HEK293T (cell line): Measurements from ENCODE around the gene PADI6.

ENCODE experiments used
- CTCF ChIA-PET: fragments of 350-600 bp; formaldehyde crosslinking; extraction: SDS; loops from one replicate; lab custom pipeline; 2021; ENCODE audit warnings: antibody characterized with exemption, inconsistent platforms; lab: Yijun Ruan, JAX
- POLR2A ChIA-PET: fragments of 350-600 bp; formaldehyde crosslinking; extraction: SDS; loops from one replicate; lab custom pipeline; 2020; ENCODE audit warnings: antibody characterized with exemption, inconsistent platforms; lab: Yijun Ruan, JAX
- DNase-seq: peaks from one replicate; pipeline ENCODE4 v3.0.0; 2012; ENCODE audit warnings: mixed read lengths; ENCODE audit errors: extremely low spot score
- ARNT ChIP-seq: fragments of 450-650 bp; IDR thresholded peaks from 2 replicates; pipeline ENCODE4 v1.6.1; 2017; ENCODE audit warnings: mild to moderate bottlenecking
- BHLHE40 ChIP-seq: fragments of 450-650 bp; IDR thresholded peaks from 2 replicates; pipeline ENCODE4 v1.6.1; 2016; ENCODE audit warnings: mild to moderate bottlenecking, moderate library complexity, borderline replicate concordance
- CTBP1 ChIP-seq: fragments of 450-650 bp; IDR thresholded peaks from 2 replicates; pipeline ENCODE4 v1.6.1; 2016; ENCODE audit warnings: borderline replicate concordance
- ELF4 ChIP-seq: fragments of 450-650 bp; IDR thresholded peaks from 2 replicates; pipeline ENCODE4 v1.6.1; 2017; ENCODE audit warnings: antibody characterized with exemption
- FOXA1 ChIP-seq: fragments of 450-650 bp; IDR thresholded peaks from 2 replicates; pipeline ENCODE4 v1.6.1; 2016; ENCODE audit warnings: mild to moderate bottlenecking
- FOXK2 ChIP-seq: fragments of 450-650 bp; IDR thresholded peaks from 2 replicates; pipeline ENCODE4 v1.6.1; 2016; ENCODE audit warnings: mild to moderate bottlenecking
- FOXM1 ChIP-seq: fragments of 450-650 bp; IDR thresholded peaks from 2 replicates; pipeline ENCODE4 v1.6.1; 2017; ENCODE audit warnings: mild to moderate bottlenecking, borderline replicate concordance
- HDGF ChIP-seq: fragments of 450-650 bp; IDR thresholded peaks from 2 replicates; pipeline ENCODE4 v1.6.1; 2017; ENCODE audit warnings: antibody characterized with exemption, borderline replicate concordance
- L3MBTL2 ChIP-seq: fragments of 450-650 bp; conservative IDR thresholded peaks from 2 replicates; pipeline ENCODE4 v1.6.1; 2016; ENCODE audit warnings: mild to moderate bottlenecking
- LEF1 ChIP-seq: fragments of 450-650 bp; IDR thresholded peaks from 2 replicates; pipeline ENCODE4 v1.6.1; 2017; ENCODE audit warnings: mild to moderate bottlenecking, borderline replicate concordance
- NFRKB ChIP-seq: fragments of 450-650 bp; IDR thresholded peaks from 2 replicates; pipeline ENCODE4 v1.6.1; 2016; ENCODE audit warnings: mild to moderate bottlenecking, moderate library complexity
- PKNOX1 ChIP-seq: fragments of 450-650 bp; IDR thresholded peaks from 2 replicates; pipeline ENCODE4 v1.6.1; 2016
- SP1 ChIP-seq: fragments of 450-650 bp; IDR thresholded peaks from 2 replicates; pipeline ENCODE4 v1.6.1; 2017
- SUZ12 ChIP-seq: fragments of 450-650 bp; IDR thresholded peaks from 2 replicates; pipeline ENCODE4 v1.6.1; 2016; ENCODE audit warnings: mild to moderate bottlenecking
- TARDBP ChIP-seq: fragments of 450-650 bp; IDR thresholded peaks from 2 replicates; pipeline ENCODE4 v1.6.1; 2016
- ZNF384 ChIP-seq: fragments of 450-650 bp; IDR thresholded peaks from 2 replicates; pipeline ENCODE4 v1.6.1; 2016

PADI6 gene

DNA sequence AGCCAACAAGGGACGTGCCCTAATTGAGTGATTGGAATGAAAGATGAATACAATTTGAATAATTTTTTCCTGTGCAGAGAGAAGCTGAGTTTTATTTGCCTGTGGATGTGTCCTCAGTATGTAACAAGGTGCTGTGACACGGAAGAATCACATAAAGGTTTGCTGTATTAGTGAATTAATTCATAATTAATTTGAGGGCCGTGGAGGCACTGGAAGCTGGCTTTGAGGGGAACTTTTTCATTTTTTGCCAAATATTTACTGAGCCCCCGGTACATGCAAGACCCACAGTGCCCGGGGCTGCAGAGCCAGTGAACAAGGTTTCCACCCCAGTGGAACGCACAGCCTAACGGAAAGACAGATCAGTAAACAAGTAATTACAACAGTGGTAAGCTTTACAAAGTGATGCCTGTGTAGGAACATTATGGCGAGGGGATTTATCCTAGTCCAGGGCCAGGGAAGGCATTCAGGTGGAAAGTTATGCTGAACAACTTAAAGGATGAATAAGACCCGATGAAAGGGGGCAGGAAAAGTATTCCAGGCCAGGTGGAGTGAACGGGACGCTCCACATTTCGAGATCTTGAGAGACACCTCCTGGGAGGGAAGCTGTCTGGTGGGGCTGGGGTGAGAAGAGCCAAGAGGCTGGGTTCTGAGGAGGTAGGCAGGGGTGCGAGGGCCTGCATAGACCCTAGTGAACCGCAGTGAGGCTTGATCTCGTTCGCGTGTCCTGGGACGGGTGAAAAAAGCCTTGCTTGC is 68.3 kb downstream of the PADI6 start:
- TF ChIP-seq FOXA1 = no peak
- TF ChIP-seq ZNF384 = no peak
- no peak for TF ChIP-seq L3MBTL2
- TF ChIP-seq ARNT = no peak
- no peak for TF ChIP-seq CTBP1
- no peak for TF ChIP-seq BHLHE40
- no peak for TF ChIP-seq PKNOX1
- TF ChIP-seq ELF4 = no peak
- TF ChIP-seq TARDBP = no peak
- TF ChIP-seq SP1 = no peak
- TF ChIP-seq LEF1 = no peak
- TF ChIP-seq NFRKB = no peak
- TF ChIP-seq SUZ12 = no peak
- TF ChIP-seq FOXM1 = no peak
- no peak for TF ChIP-seq FOXK2
- no peak for TF ChIP-seq HDGF
- no peak for DNase-seq
- CTCF ChIA-PET = interaction anchor here (1.2 kb wide), 1 partner anchor 12 kb away, joined by 3 read pairs; no protein-coding TSS in a partner anchor
- POLR2A ChIA-PET = interaction anchor here (0.8 to 1.8 kb wide), 6 partner anchors 11 to 35 kb away, joined by 3 to 10 read pairs (median 4); no protein-coding TSS in a partner anchor

DNA sequence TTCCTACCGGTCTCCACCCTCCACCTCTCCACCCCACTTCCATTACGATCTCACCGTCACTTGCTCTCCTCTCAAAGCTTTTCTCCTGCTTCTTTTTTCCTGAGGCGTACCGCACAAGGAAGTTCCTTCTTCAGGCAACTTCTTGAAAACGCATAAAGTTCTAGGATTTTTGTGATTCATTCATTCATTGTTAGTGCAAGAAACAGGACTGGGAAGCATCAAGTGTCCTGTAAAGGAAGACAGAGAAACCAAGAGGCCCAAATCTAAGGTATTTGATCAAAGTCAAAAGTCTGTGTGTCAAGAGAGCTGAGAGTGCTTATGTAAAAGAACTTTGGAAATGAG is 68.8 kb downstream of the PADI6 start:
- TF ChIP-seq FOXM1 (no peak), SP1 (no peak), BHLHE40 (no peak), ELF4 (no peak), TARDBP (no peak), ZNF384 (no peak), ARNT (no peak), FOXA1 (no peak), HDGF (no peak)
- ChIA-PET CTCF (interaction anchor here (0.6 to 1.2 kb wide), 3 partner anchors 11 to 1661 kb away, joined by 3 read pairs; no protein-coding TSS in a partner anchor), POLR2A (interaction anchor here (0.8 to 1.7 kb wide), 5 partner anchors 10 to 19 kb away, joined by 3 to 10 read pairs (median 3); no protein-coding TSS in a partner anchor)
- no peak for DNase-seq

- CTCF ChIA-PET = interaction anchor here (0.6 kb wide), 2 partner anchors 58 to 1660 kb away, joined by 3 read pairs; no protein-coding TSS in a partner anchor
- POLR2A ChIA-PET = interaction anchor here (1.2 to 1.7 kb wide), 2 partner anchors 9 to 11 kb away, joined by 3 to 10 read pairs; no protein-coding TSS in a partner anchor
- TF ChIP-seq ELF4 (no peak), TARDBP (no peak), HDGF (no peak), FOXA1 (no peak), SUZ12 (no peak), FOXM1 (no peak)
- no peak for DNase-seq
Observed at GRCh38 chr1:17441265-17441992, 69.4 kb downstream of the PADI6 start.

DNA sequence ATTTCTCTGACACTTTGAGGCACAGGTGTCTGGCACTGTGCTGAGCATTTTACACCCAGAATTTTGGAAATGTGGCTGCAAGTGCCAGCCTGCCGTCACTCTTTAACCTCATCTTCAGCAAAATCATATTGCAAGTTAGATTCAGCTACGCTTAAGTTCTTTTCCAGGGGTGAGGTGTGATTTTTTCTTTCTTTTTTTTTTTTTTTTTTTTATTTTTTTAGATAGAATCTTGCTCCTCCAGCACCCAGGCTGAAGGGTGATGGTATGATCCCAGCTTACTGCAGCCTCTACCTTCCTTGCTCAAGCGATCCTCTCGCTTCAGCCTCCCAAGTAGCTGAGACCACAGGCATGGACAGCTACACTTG is 70.0 kb downstream of the PADI6 start:
- DNase-seq = no peak
- no peak for TF ChIP-seq BHLHE40
- TF ChIP-seq LEF1 = no peak
- TF ChIP-seq SUZ12 = no peak
- TF ChIP-seq HDGF = no peak
- no peak for TF ChIP-seq SP1
- TF ChIP-seq FOXM1 = no peak
- ChIA-PET POLR2A (interaction anchor here (1.2 kb wide), 1 partner anchor 9 kb away, joined by 3 read pairs; no protein-coding TSS in a partner anchor), CTCF (no interaction called here)

- CTCF ChIA-PET = interaction anchor here (0.6 kb wide), 1 partner anchor 22 kb away, joined by 3 read pairs; no protein-coding TSS in a partner anchor
- DNase-seq = no peak
- TF ChIP-seq BHLHE40 (no peak), TARDBP (no peak), LEF1 (no peak), FOXK2 (no peak), NFRKB (no peak), ZNF384 (no peak), FOXM1 (no peak), HDGF (no peak), SUZ12 (no peak), FOXA1 (no peak), SP1 (no peak)
- POLR2A ChIA-PET = interaction anchor here (0.8 kb wide), 2 partner anchors 9 to 96 kb away, joined by 3 to 4 read pairs; no protein-coding TSS in a partner anchor
Observed at GRCh38 chr1:17442841-17443240, 70.8 kb downstream of the PADI6 start.

DNA sequence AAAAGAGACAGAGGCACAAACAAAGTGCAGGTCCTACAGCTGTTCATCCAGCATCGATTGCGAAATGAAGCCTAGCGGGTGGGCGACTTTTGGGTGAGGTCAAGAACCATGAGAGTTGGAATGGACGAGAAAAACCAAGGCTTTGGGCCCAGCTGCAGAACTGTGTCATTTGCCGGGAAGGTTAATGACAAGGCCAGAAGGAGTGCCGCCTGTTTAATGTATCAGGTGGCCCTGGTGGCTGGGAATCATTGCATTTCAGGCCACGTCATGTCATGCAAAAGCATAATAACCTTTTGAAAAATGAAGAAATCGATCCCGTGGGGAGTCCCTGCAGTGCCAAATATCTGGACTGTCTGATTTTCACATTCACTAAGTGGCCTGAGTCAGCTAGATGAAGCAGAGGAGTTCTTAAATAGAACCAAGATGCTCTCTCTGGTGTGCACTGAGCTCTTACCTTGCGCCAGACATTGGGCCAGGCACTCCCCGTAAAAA is 75.6 kb downstream of the PADI6 start:
- CTCF ChIA-PET = no interaction called here
- no peak for DNase-seq
- POLR2A ChIA-PET = interaction anchor here (0.8 kb wide), 1 partner anchor 8 kb away, joined by 3 read pairs; the partner anchor contains the start of gene RCC2
- TF ChIP-seq ZNF384 (no peak), FOXM1 (no peak), HDGF (no peak), NFRKB (no peak), SUZ12 (no peak), FOXA1 (no peak), SP1 (no peak), ELF4 (no peak), FOXK2 (no peak), BHLHE40 (no peak), PKNOX1 (no peak), CTBP1 (no peak), ARNT (no peak), LEF1 (no peak), L3MBTL2 (no peak), TARDBP (no peak)
